ENCODE data around the gene TPRG1L.

Gene TPRG1L

GRCh38 chr1:3636531-3636930 is 11.7 kb downstream of the TPRG1L start:
- Histone ChIP-seq H3K9ac (ENCODE audit: low read depth, low read length) (no peak overlapping the region), H3K4me3 (ENCODE audit: low read depth in 1 of 2, low read length in 2 of 2) (no peak overlapping the region), H3K79me2 (ENCODE audit: insufficient read depth, low read length) (0 out of 2 replicates have a peak, but pooled peaks cover 3% of the 10 kb centered on the region), H3K9me3 (ENCODE audit: insufficient read depth, low read length, severe bottlenecking) (no peaks in the 10 kb centered on the region), H4K20me1 (ENCODE audit: insufficient read depth, low read length) (peaks cover 23% of the 10 kb centered on the region), H2AFZ (ENCODE audit: low read depth, low read length) (no peak overlapping the region), H3K27me3 (ENCODE audit: insufficient read depth, low read length, poor library complexity) (no peaks in the 10 kb centered on the region), H3K4me1 (ENCODE audit: insufficient read depth, low read length) (no peaks in the 10 kb centered on the region), H3K27ac (ENCODE audit: low read length) (no peak overlapping the region), H3K4me2 (ENCODE audit: insufficient read depth, low read length) (no peak overlapping the region), H3K36me3 (ENCODE audit: insufficient read depth, low read length) (peaks cover 93% of the 10 kb centered on the region)
- no peak for ATAC-seq (ENCODE audit: insufficient read depth, low read depth)
- TF ChIP-seq CTCF (IDR thresholded peaks at IDR 0.05; ENCODE audit: borderline replicate concordance, extremely low read depth, low read length, poor library complexity, severe bottlenecking) (no peak), EZH2 (IDR thresholded peaks at IDR 0.05; ENCODE audit: borderline replicate concordance, low read depth, low read length, severe bottlenecking) (no peak)
- DNase-seq = no peak

GRCh38 chr1:3638027-3638426 is 13.2 kb downstream of the TPRG1L start:
- DNase-seq (no peak), ATAC-seq (ENCODE audit: insufficient read depth, low read depth) (no peak)
- Histone ChIP-seq H3K4me1 (ENCODE audit: insufficient read depth, low read length) (no peaks in the 10 kb centered on the region), H3K27ac (ENCODE audit: low read length) (no peak overlapping the region), H2AFZ (ENCODE audit: low read depth, low read length) (no peak overlapping the region), H3K36me3 (ENCODE audit: insufficient read depth, low read length) (peaks cover 88% of the 10 kb centered on the region), H4K20me1 (ENCODE audit: insufficient read depth, low read length) (peaks cover 23% of the 10 kb centered on the region), H3K79me2 (ENCODE audit: insufficient read depth, low read length) (peaks cover 12% of the 10 kb centered on the region; the same call in 1 of the 2 replicates), H3K9me3 (ENCODE audit: insufficient read depth, low read length, severe bottlenecking) (no peaks in the 10 kb centered on the region), H3K27me3 (ENCODE audit: insufficient read depth, low read length, poor library complexity) (no peaks in the 10 kb centered on the region), H3K9ac (ENCODE audit: low read depth, low read length) (no peak overlapping the region), H3K4me2 (ENCODE audit: insufficient read depth, low read length) (no peak overlapping the region), H3K4me3 (ENCODE audit: low read depth in 1 of 2, low read length in 2 of 2) (no peak overlapping the region)
- TF ChIP-seq CTCF (IDR thresholded peaks at IDR 0.05; ENCODE audit: borderline replicate concordance, extremely low read depth, low read length, poor library complexity, severe bottlenecking) (no peak), EZH2 (IDR thresholded peaks at IDR 0.05; ENCODE audit: borderline replicate concordance, low read depth, low read length, severe bottlenecking) (no peak)

- Histone ChIP-seq H3K9me3 (ENCODE audit: insufficient read depth, low read length, severe bottlenecking) (no peaks in the 10 kb centered on the region), H3K36me3 (ENCODE audit: insufficient read depth, low read length) (peaks cover 86% of the 10 kb centered on the region), H3K4me3 (ENCODE audit: low read depth in 1 of 2, low read length in 2 of 2) (no peak overlapping the region), H3K27ac (ENCODE audit: low read length) (no peak overlapping the region), H3K4me2 (ENCODE audit: insufficient read depth, low read length) (no peak overlapping the region), H3K9ac (ENCODE audit: low read depth, low read length) (no peak overlapping the region), H3K79me2 (ENCODE audit: insufficient read depth, low read length) (peaks cover 15% of the 10 kb centered on the region; the same call in 1 of the 2 replicates), H2AFZ (ENCODE audit: low read depth, low read length) (no peak overlapping the region), H3K27me3 (ENCODE audit: insufficient read depth, low read length, poor library complexity) (no peaks in the 10 kb centered on the region), H3K4me1 (ENCODE audit: insufficient read depth, low read length) (no peaks in the 10 kb centered on the region), H4K20me1 (ENCODE audit: insufficient read depth, low read length) (peaks cover 26% of the 10 kb centered on the region)
- DNase-seq = no peak
- ATAC-seq (ENCODE audit: insufficient read depth, low read depth) = no peak
- TF ChIP-seq CTCF (IDR thresholded peaks at IDR 0.05; ENCODE audit: borderline replicate concordance, extremely low read depth, low read length, poor library complexity, severe bottlenecking) = no peak
- TF ChIP-seq EZH2 (IDR thresholded peaks at IDR 0.05; ENCODE audit: borderline replicate concordance, low read depth, low read length, severe bottlenecking) = no peak
These were observed 13.9 kb downstream of the TPRG1L start for GRCh38 chr1:3638676-3639075.

All from DND-41 (cell line).